Kidney glomerular epithelial cell (primary cell): Measurements from ENCODE around the gene TRMU.
"Not testable (repeated sequence)": the region's sequence is repeated elsewhere in the genome, so short reads cannot be mapped to it uniquely, and the experiment has no call there.

Experiments
- DNase-seq: peaks from one replicate; lab custom pipeline; 2025; lab: John Stamatoyannopoulos, UW

TRMU gene

GRCh38 chr22:46387748-46388147 is 52.2 kb downstream of the TRMU start:
- no peak for DNase-seq

GRCh38 chr22:46388647-46389046 is 53.1 kb downstream of the TRMU start:
- DNase-seq = no peak

DNA sequence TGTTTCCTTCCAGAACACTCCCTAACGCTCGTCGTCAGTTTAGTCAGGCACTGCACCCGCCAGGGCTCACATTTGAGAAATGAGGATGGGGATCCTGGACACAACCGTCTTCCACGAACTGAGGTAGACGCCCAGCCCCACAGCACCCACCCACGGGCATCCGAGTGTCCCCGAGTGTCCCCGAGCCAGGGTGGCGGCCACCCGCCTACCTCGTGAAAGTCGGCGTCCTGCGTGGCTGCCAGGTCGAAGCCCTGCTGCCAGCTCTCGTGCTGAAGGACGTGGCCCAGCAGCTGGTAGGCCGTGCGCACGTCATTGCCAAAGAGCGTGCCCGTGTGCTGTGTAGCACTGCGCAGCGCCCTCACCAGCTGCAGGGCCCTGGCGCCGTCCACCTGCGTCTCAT is 53.6 kb downstream of the TRMU start:
- no peak for DNase-seq

GRCh38 chr22:46390105-46390651 is 54.7 kb downstream of the TRMU start:
- no peak for DNase-seq

- peak; percentile 45 for DNase-seq
Measured at GRCh38 chr22:46390652-46391301, 55.3 kb downstream of the TRMU start.

- no peak for DNase-seq
Measured at GRCh38 chr22:46391486-46392136, 56.1 kb downstream of the TRMU start.

- no peak for DNase-seq
Measured at GRCh38 chr22:46392137-46392844, 56.8 kb downstream of the TRMU start.

DNA sequence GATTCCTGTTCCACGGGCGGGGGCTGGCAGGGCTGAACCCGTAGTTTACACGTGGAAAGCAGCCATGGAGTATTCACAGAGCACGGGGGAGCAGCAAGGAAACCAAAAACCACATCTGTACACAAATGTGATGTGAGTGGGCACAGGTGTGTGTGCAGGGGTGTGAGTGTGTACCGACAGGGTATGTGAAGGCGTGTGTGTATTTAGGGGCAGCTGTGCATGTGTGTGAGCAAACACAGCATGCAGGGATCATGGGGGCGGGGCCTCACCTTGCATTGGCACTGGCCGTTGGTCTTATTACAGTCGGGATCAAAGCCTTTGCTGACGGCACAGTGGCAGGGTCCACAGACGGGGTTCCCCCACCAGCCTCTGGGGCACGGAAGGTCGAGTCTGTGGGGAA is 58.4 kb downstream of the TRMU start:
- no peak for DNase-seq

- DNase-seq = no peak
Measured at GRCh38 chr22:46394622-46395021, 59.1 kb downstream of the TRMU start.

GRCh38 chr22:46395145-46395544 is 59.6 kb downstream of the TRMU start:
- no peak for DNase-seq

DNA sequence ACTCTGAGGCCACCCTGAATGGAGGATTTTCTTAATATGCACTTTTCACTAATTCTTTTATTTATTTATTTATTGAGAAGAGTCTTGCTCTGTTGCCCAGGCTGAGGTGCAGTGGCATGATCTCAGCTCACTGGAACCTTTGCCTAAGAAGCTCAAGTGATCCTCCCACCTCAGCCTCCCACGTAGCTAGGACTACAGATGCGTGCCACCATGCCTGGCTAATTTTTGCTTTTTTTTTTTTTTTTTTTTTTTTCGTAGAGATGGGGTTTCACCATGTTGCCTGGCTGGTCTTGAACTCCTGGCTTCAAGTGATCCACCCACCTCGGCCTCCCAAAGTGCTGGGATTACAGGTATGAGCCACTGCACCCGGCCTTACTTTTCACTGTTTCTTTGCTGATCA is 61.5 kb downstream of the TRMU start:
- DNase-seq = not testable (repeated sequence)

DNA sequence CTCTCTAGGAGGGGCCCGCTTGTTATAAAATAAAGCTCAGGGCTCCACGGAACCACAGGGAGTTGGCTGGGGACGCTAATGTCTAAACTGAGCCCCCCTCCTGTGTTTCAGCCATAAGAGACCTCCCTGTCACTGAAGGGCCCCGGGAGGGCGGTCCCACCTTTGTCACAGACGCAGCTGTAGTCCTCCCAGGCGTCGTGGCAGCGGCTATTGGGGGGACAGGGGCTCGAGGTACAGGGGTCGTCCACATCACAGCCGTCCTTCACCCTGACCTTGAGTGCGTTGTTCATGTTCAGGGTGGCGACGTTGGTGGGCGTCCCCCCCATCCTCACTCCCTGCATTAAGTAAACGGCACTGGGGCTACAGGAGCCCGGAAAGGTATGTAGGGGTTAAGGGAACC is 62.0 kb downstream of the TRMU start:
- no peak for DNase-seq

DNA sequence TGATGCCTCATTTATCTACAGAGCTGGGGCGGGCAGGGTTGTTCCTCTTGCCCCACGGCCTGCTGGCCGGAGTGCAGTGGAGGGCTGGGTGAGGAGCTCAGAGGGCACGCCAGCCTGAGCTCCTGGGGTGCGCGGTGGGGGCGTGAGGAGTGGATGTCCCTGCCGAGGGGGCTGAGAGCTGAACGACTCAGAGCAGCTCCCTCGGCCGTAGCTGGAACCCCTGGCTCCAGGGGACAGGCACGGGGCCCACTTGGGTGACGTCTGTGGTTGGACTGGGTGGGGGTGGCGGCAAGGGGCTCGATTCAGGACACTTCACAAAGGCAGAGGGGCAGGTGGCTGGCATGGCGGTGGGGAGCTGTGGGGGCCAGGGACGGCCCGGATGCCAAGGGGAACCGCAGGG is 62.4 kb downstream of the TRMU start:
- no peak for DNase-seq

DNA sequence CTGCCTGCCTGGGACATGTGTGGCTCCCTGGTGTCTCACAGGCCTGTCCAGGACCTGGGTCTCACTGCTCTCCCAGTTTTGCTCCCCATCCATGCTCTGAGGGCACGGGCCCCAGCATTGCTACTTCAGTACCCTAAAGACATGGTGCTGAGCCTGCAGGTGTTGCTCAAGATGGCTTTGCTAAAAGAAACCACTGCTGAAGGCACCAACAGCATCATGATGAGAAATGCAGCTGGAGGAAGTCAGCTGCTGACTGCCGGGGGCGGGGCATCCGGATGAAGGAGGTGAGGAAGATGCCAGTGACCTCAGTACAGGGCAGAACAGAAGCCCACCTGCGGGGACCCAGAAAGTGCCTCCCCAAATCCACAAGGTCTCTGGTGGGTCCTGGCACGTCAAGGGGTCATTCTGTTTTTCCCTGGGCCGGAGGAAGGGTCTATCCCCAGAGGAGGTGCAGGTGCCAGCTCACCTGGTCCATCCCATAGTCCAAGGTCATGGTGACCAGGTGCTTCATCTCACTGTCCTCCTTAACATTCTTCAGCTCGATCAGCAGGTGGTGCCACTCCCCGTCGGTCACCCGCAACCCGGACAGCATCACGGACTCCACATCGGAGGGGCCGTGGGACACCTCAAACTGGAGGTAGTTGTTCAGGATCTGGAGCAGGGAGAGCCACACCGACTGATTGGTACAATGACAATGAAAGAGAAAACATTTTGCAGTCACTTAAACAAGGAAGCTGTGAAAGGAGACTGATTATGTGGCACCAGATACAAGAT is 63.9 kb downstream of the TRMU start:
- no peak for DNase-seq

GRCh38 chr22:46401370-46401769 is 65.9 kb downstream of the TRMU start:
- no peak for DNase-seq

GRCh38 chr22:46402505-46402904 is 67.0 kb downstream of the TRMU start:
- no peak for DNase-seq

DNA sequence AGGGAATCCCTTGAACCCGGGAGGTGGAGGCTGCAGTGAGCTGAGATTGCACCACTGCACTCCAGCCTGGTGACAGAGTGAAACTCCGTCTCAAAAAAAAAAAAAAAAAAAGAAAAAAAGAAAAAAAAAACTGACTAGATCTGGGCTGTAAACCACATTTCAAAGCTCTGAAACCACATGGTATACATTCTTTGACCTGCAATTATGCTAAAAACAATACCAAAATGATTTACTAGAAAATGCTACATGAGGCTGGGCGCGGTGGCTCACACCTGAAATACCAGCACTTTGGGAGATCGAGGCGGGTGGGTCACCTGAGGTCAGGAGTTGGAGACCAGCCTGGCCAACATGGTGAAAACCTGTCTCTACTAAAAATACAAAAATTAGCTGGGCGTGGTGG is 68.4 kb downstream of the TRMU start:
- DNase-seq = not testable (repeated sequence)

- no peak for DNase-seq
Measured at GRCh38 chr22:46405901-46406300, 70.4 kb downstream of the TRMU start.

DNA sequence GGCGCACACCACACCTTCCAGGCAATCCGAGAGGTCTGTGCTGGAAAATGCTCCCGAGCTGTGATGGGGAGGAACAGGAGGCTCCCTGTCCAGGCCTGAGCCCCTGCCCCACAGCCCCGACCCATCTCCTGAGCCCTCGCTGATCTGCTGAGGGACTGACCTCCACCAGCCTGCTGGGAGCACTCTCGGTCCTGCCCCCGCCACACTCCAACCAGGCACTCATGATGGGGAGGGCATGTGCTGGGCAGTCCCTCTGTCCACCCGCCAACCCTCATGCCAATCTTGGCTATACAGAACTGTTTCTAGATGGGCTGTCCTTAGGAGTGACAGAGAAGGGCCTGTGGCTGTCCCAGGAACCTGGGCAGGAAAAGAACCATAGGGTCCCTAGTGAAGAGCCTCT is 70.8 kb downstream of the TRMU start:
- DNase-seq = no peak

- no peak for DNase-seq
Measured at GRCh38 chr22:46406791-46407190, 71.3 kb downstream of the TRMU start.
